A375 (cell line): ENCODE data around the gene PRRT1B. TPM values are rescaled to one million over a fixed set of nuclear protein-coding genes. Genes with fewer than 3 reads are reported as not detected.

Experiments
- total RNA-seq: library from RNA; depleted of rRNA; stranded (reverse); fragments of >200 nt; shearing (Covaris generic); gene quantifications from 2 replicates; pipeline ENCODE4 v1.2.3, GENCODE V29; 2014; rRNA removed

Gene PRRT1B
- total RNA-seq: not detected in 2 replicates

GRCh38 chr9:131545003-131545785 lies at the start of gene PRRT1B:
Gene PRRT1B, plus strand, starts transcription at chr9:131545523. Its CDS starts 93 bp downstream, at chr9:131545616.

GRCh38 chr9:131502781-131503625 lies 42.3 kb upstream of the PRRT1B start, which contains the start of gene POMT1:
Gene POMT1, plus strand, starts transcription at chr9:131502918. Its CDS starts 1,301 bp downstream, at chr9:131504219.

DNA sequence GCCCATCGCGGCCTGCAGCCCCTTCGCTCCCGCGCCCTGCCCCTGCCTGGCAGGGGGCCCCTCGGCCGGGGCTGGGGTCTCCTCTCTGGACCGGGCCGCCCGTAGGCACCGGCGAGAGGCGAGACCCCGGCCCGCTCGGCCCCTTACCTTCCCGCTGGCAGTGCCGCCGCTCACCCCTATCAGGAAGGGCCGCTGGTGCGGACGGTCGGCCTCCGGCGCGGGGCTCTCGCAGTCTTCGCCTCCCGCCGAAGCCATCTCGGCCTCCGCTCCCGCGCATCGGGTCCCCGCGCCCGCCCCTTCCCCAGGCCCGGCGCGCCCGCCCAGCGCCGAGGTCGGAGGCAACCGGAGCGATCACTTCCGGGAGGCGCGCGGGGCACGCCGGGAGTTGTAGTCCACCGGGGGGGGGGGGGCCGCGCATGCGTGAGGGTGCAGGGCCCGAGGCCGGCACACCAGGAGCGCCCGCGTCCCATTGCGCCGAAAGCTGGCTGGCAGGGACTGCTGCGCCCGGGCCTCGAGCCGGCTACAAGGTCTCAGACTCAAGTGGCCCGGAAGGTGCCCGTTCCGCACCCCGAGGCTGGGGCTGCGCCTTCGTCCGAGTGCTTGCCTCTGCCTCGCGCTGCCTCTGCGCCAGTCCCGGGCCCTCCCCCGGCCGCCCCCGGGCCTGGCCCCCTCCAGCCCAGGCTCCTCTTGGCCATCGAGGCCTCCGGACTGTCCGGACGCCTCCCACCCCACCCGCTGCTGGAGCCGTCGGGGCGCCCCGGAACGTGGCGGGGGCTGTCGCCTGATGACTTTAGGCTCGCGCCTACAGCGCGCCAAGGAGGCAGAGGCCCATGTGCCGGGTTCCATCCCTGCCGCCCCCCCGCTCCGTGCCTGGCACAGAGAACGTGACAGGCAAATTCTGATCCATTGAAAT lies 14.1 kb upstream of the PRRT1B start, which contains the start of gene UCK1:
Gene UCK1, minus strand, starts transcription at position 344 of the 913 bp plus-strand sequence. Its CDS starts 89 bp downstream, at position 255.

Other genes with a start within 250 kb of the PRRT1B start
- gene PRRC2B, start 151.4 kb upstream of the PRRT1B start, total RNA-seq: 120 and 122 TPM in 2 replicates
- 23.3 and 25.5 TPM in 2 replicates for gene POMT1, start 42.6 kb upstream of the PRRT1B start, total RNA-seq
- 48.5 and 59.1 TPM in 2 replicates for gene UCK1, start 14.3 kb upstream of the PRRT1B start, total RNA-seq
- gene RAPGEF1, start 194.6 kb downstream of the PRRT1B start, total RNA-seq: 17.4 and 19.9 TPM in 2 replicates